Fibroblast of skin of abdomen (primary cell): ENCODE data around the gene MYBBP1A. TPM values are rescaled to one million over a fixed set of nuclear protein-coding genes. Genes with fewer than 3 reads are reported as not detected.
"Not testable (repeated sequence)": the region's sequence is repeated elsewhere in the genome, so short reads cannot be mapped to it uniquely, and the experiment has no call there.

Source experiments
- DNase-seq: peaks from one replicate; pipeline ENCODE4 v3.0.0-alpha.2; 2013
- polyA plus RNA-seq, 2 experiments: library from polyadenylated mRNA; unstranded; fragments of 120-200 nt; gene quantifications; one replicate each; pipeline ENCODE4 v1.2.1, GENCODE V29; 2013; ENCODE audit not compliant: insufficient read length in 2 of 2

The MYBBP1A gene
- 58.8 TPM for polyA plus RNA-seq (2013, experiment 1 of 2; ENCODE audit: insufficient read length)
- polyA plus RNA-seq (2013, experiment 2 of 2; ENCODE audit: insufficient read length), result 58.0 TPM

- DNase-seq, result peak; percentile 95
Measured at GRCh38 chr17:4554997-4555799, at the start of gene MYBBP1A. MYBBP1A (minus strand) TSS chr17:4555384; CDS start chr17:4555324, 60 bp downstream.

- DNase-seq, result not testable (repeated sequence)
Measured at GRCh38 chr17:4604736-4605135, 49.6 kb upstream of the MYBBP1A start.

GRCh38 chr17:4604111-4604644, 49.0 kb upstream of the MYBBP1A start:
- peak; percentile 74 for DNase-seq

- no peak for DNase-seq
Measured at GRCh38 chr17:4602041-4602440, 46.9 kb upstream of the MYBBP1A start.

GRCh38 chr17:4601326-4601725, 46.1 kb upstream of the MYBBP1A start:
- no peak for DNase-seq

GRCh38 chr17:4600563-4600962, 45.4 kb upstream of the MYBBP1A start:
- no peak for DNase-seq

GRCh38 chr17:4599505-4600281, 44.5 kb upstream of the MYBBP1A start:
- DNase-seq, result peak; percentile 73

GRCh38 chr17:4598776-4599504, 43.8 kb upstream of the MYBBP1A start:
- peak; percentile 53 for DNase-seq

GRCh38 chr17:4597975-4598374, 42.8 kb upstream of the MYBBP1A start:
- no peak for DNase-seq

- no peak for DNase-seq
Measured at GRCh38 chr17:4596636-4597380, 41.6 kb upstream of the MYBBP1A start.

- DNase-seq, result not testable (repeated sequence)
Measured at GRCh38 chr17:4595685-4596342, 40.6 kb upstream of the MYBBP1A start.

- no peak for DNase-seq
Measured at GRCh38 chr17:4594931-4595684, 39.9 kb upstream of the MYBBP1A start.

GRCh38 chr17:4594406-4594805, 39.2 kb upstream of the MYBBP1A start:
- DNase-seq, result no peak

- DNase-seq, result no peak
Measured at GRCh38 chr17:4593021-4593421, 37.8 kb upstream of the MYBBP1A start.

GRCh38 chr17:4592240-4593005, 37.2 kb upstream of the MYBBP1A start:
- DNase-seq, result no peak

GRCh38 chr17:4591529-4591928, 36.3 kb upstream of the MYBBP1A start:
- no peak for DNase-seq

- DNase-seq, result no peak
Measured at GRCh38 chr17:4590981-4591453, 35.8 kb upstream of the MYBBP1A start.

GRCh38 chr17:4590042-4590441, 34.9 kb upstream of the MYBBP1A start:
- not testable (repeated sequence) for DNase-seq

- DNase-seq, result no peak
Measured at GRCh38 chr17:4588898-4589625, 33.9 kb upstream of the MYBBP1A start.
